Transverse colon (tissue), 3 donors: ENCODE results near the gene ABHD16B.

Experiments used
- CTCF ChIP-seq, 5 experiments: fragments of 200-600 bp in 3 of 5; fragments of 450-650 bp in 2 of 5; sonication (generic) in 3 of 5; IDR thresholded peaks; 1 replicate in 2 of 5; 2 replicates in 3 of 5; pipeline ENCODE4 v1.5.1; 2016 to 2017; ENCODE audit warnings: antibody characterized with exemption in 5 of 5, inconsistent platforms in 3 of 5, mild to moderate bottlenecking in 2 of 5, moderate library complexity in 1 of 5
- POLR2A ChIP-seq: fragments of 450-650 bp; IDR thresholded peaks from one replicate; pipeline ENCODE4 v1.6.1; 2016; ENCODE audit warnings: antibody characterized with exemption, mild to moderate bottlenecking, moderate library complexity

- TF ChIP-seq POLR2A (no peak), CTCF (IDR thresholded peaks at IDR 0.05) (no peak)
These were observed 46.2 kb upstream of the ABHD16B start for GRCh38 chr20:63814891-63815614.
